22Rv1 (cell line): ENCODE measurements around the gene BMERB1.

ENCODE experiments used
- H3K27ac ChIP-seq: fragments of 450-650 bp; 2 replicates; pipeline ENCODE4 v1.5.1; 2017
- ZFX ChIP-seq: fragments of 450-650 bp; IDR thresholded peaks from 2 replicates; pipeline ENCODE4 v1.6.1; 2017; ENCODE audit warnings: antibody characterized with exemption, borderline replicate concordance
- TF ChIP-seq, protein P1 (sequence below): fragments of 450-650 bp; IDR thresholded peaks from 2 replicates; pipeline ENCODE4 v1.5.1; 2017; ENCODE audit warnings: mild to moderate bottlenecking

BMERB1 gene

DNA sequence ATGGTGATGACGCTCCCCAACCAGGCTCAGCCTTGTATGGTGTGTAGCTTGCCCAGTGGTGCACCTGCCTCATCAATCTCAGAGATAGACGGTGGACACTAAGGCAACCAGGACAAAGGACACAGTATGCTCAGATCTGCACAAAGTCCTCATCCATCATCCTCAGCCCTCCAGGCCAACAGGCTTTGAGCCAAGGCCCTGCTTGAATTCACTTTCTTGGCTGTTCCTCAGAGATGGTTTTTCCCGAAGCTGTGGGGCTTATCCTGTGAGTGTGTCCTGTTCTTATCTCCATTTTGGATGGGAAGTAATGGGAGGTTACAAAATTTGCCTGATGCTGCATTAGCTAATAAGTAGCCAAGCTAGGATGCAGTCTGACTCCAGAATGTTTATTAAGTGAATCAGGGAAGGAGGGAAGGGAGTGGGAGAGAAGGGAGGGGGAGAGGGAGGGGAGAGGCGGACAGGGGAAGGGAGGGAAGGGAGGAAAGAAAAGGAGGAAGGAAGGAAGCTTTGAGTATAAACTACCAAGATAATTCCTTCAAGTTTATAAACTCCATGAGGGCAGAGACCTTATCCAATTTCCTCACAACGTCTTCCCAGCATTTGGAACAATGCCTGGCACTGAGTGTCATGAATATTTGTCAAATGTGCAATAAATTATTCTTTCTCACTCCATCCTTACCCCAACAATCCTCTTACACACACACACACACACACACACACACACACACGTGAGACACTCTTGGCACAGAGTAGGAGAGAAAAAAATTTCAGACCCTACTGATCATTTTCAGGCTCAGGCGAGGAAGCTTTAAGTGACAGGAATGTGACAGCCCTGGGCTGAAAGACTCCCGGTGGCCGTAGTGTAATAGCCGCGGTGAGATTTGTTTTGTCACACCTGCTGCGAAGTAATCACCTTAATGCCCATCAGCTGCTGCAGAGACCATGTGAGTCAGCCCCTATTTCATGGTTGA is 84.3 kb downstream of the BMERB1 start:
- no peak overlapping the region for H3K27ac ChIP-seq
- TF ChIP-seq, protein P1, sequence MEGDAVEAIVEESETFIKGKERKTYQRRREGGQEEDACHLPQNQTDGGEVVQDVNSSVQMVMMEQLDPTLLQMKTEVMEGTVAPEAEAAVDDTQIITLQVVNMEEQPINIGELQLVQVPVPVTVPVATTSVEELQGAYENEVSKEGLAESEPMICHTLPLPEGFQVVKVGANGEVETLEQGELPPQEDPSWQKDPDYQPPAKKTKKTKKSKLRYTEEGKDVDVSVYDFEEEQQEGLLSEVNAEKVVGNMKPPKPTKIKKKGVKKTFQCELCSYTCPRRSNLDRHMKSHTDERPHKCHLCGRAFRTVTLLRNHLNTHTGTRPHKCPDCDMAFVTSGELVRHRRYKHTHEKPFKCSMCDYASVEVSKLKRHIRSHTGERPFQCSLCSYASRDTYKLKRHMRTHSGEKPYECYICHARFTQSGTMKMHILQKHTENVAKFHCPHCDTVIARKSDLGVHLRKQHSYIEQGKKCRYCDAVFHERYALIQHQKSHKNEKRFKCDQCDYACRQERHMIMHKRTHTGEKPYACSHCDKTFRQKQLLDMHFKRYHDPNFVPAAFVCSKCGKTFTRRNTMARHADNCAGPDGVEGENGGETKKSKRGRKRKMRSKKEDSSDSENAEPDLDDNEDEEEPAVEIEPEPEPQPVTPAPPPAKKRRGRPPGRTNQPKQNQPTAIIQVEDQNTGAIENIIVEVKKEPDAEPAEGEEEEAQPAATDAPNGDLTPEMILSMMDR: no peak
- no peak for TF ChIP-seq ZFX

DNA sequence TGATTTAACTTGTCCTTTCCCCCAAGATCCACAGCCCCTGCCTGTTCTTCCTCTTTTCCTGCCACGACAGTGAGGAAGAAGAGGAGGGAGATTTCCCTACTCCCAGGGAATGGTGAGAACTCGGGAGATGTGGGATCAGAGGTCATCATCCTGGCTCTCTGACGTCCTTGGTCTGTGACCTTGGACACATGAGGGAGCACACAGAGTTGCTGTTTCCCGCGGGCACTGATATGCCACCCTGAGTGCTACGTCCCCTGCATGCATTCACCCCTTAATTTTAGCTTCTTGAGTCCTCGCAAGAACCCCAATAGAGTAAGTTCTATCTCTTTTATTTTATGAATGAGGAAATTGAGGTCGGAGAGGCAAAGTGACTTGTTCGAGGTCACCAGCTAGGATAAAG is 85.4 kb downstream of the BMERB1 start:
- no peak for TF ChIP-seq ZFX
- TF ChIP-seq, protein P1: no peak
- no peak overlapping the region for H3K27ac ChIP-seq

DNA sequence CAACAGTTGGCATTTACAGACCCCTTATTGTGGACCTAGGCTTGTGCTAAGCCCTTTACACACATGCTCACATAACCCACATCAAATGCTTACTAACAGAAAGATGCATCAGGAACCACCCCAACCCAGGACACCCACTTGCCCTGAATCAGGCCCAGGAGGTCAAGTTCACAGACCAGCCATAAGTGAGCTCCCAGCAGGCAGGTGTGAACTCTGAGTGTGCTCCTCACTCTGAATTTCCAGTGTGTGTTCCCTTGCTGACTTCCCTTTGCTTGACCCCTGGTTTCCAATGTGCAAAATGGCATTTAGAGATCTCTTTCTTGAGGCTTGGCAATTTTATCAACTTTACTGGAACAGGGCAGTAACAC is 87.0 kb downstream of the BMERB1 start:
- no peak overlapping the region for H3K27ac ChIP-seq
- no peak for TF ChIP-seq ZFX
- TF ChIP-seq, protein P1: no peak

DNA sequence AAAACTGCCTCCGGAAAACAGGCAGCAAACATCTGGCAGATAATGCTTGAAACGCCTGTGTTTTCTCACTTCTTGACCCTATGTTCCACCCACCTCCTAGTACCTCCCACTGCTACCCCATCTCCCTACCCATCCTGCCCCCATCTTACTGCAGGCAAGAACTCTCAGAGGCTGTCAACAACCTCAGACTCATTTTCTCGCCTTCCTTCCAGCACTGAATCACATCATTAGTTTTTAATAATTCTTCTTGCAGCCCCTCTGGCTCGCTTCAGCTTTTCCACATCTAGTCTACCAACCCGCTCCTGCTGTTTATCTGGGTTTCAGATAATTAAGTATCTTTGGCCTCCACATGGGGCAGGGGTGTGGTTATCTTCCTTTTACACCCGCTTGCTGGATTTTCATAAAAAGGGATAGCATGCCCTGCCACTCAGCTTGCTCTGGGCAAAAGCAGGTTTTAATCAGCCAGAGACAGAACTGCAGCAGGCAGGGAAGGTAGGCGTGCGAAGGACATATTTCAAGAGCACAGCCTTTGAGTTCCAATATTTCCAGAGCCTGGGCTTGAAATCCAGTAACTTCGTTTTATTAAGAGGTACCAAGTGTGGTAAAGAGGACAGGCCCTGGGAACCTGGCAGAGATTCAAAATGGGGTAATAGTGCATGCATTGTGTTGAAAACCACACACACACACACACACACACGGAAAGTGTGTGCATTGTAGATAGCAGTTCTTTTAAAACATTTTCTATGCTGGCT is 87.5 kb downstream of the BMERB1 start:
- H3K27ac ChIP-seq: no peak overlapping the region
- no peak for TF ChIP-seq ZFX
- TF ChIP-seq, protein P1: no peak

DNA sequence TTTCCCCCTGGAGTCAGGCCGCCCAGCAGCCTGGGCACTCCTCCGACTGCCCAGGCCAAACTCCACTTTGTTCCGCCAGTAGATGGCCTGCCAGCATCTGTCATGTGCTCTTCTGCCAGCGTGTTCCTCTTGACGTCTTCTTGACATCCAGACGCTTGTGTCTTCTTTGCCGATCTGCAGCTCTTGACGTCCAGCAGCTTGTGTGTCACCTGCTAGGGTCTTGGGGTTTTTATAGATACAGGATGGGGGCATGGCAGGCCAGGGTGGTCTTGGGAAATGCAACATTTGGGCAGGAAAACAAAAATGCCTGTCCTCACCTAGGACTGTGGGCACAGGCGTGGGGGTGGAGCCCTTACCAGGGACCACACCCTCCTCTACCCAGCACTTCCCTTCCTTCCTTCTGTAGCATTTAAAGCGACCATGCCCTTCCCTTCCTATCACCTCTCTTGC is 88.7 kb downstream of the BMERB1 start:
- H3K27ac ChIP-seq: no peak overlapping the region
- TF ChIP-seq, protein P1: peak; percentile 55
- TF ChIP-seq ZFX: no peak

DNA sequence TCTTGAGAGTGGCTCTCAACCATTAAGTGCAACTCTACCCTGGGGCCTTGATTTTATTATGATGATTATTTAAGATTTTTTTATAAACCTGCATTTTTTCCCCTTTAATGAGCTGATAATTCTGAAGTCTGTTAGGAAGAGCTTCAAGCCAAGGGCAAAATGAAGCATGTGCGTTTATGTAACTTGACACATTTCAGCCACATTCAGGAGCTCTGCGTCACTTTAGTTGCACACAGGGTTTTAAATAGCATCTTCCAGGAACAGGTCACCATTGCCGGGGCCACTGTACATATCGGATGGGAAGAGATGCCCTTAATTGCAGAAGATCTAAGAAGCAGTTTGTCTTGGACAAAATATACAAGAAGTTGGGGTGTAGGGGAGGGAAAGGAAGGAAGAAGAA is 89.6 kb downstream of the BMERB1 start:
- TF ChIP-seq ZFX: no peak
- TF ChIP-seq, protein P1: no peak
- H3K27ac ChIP-seq: no peak overlapping the region
